Panc1 (cell line): Measurements from ENCODE around the gene TNRC6B. TPM values are rescaled to one million over a fixed set of nuclear protein-coding genes. Genes with fewer than 3 reads are reported as not detected.

ENCODE experiments used
- ATAC-seq: fragments of 200-7000 bp; cut with Tn5 transposase; 2 replicates; pipeline ENCODE4 v1.9.1; 2020; ENCODE audit warnings: mild to moderate bottlenecking, moderate library complexity
- BruUV-seq: library from RNA; stranded (reverse); fragments of 400-500 nt; replicated peaks from 2 replicates; lab custom pipeline; 2021; lab: Mats Ljungman, UMichigan
- CTCF ChIA-PET: fragments of 300-600 bp; sonication (Branson Sonifier 250); formaldehyde crosslinking; loops from one replicate; lab custom pipeline; 2022; ENCODE audit warnings: antibody characterized with exemption; lab: Charles Lee
- POLR2A ChIA-PET: fragments of 300-600 bp; sonication (Branson Sonifier 250); formaldehyde crosslinking; loops from one replicate; lab custom pipeline; 2022; ENCODE audit warnings: antibody characterized with exemption; lab: Charles Lee
- DNase-seq: peaks from one replicate; pipeline ENCODE4 v3.0.0-alpha.2; 2010; ENCODE audit warnings: low read depth, low spot score
- H3K27ac ChIP-seq: 2 replicates; pipeline ENCODE4 v1.5.1; 2011; ENCODE audit warnings: mild to moderate bottlenecking, low read length, inconsistent platforms
- H3K27me3 ChIP-seq: fragments of 200-500 bp; sonication (Bioruptor generic); 2 replicates; pipeline ENCODE4 v1.6.0; 2014; ENCODE audit warnings: low read length, inconsistent platforms; ENCODE audit not compliant: control insufficient read depth, insufficient read depth
- H3K36me3 ChIP-seq: fragments of 200-500 bp; sonication (Bioruptor generic); 2 replicates; pipeline ENCODE4 v1.5.1; 2014; ENCODE audit warnings: inconsistent platforms, mild to moderate bottlenecking, low read length, moderate library complexity; ENCODE audit not compliant: control insufficient read depth, insufficient read depth
- H3K4me1 ChIP-seq: 2 replicates; pipeline ENCODE4 v1.5.1; 2011; ENCODE audit warnings: inconsistent platforms, mild to moderate bottlenecking, low read length, moderate library complexity; ENCODE audit not compliant: control insufficient read depth, insufficient read depth
- H3K4me3 ChIP-seq, 2 experiments: 2 replicates each; pipeline ENCODE4 v1.5.1; 2011 to 2012; ENCODE audit warnings: low read depth in 2 of 2, low read length in 2 of 2, mild to moderate bottlenecking in 2 of 2, inconsistent platforms in 1 of 2, moderate library complexity in 1 of 2
- H3K9me3 ChIP-seq: fragments of 200-500 bp; sonication (Bioruptor generic); 2 replicates; pipeline ENCODE4 v1.5.1; 2014; ENCODE audit warnings: low read depth, mild to moderate bottlenecking, inconsistent platforms, low read length, moderate library complexity; ENCODE audit not compliant: control insufficient read depth, insufficient read depth
- CTCF ChIP-seq: fragments of 450-650 bp; IDR thresholded peaks from 2 replicates; pipeline ENCODE4 v1.5.1; 2017; ENCODE audit warnings: mild to moderate bottlenecking
- POLR2AphosphoS5 ChIP-seq: IDR thresholded peaks from 2 replicates; pipeline ENCODE4 v1.6.1; 2012; ENCODE audit warnings: mild to moderate bottlenecking, low read depth, low read length, moderate library complexity
- REST ChIP-seq, 2 experiments: IDR thresholded peaks; 2 replicates each; pipeline ENCODE4 v1.6.1; 2011 to 2012; ENCODE audit warnings: low read depth in 2 of 2, control low read depth in 1 of 2, low read length in 1 of 2, mild to moderate bottlenecking in 1 of 2, moderate library complexity in 1 of 2; ENCODE audit not compliant: insufficient read depth in 1 of 2
- SIN3A ChIP-seq: IDR thresholded peaks from 2 replicates; pipeline ENCODE4 v1.6.1; 2012; ENCODE audit warnings: low read depth, mild to moderate bottlenecking, low read length, moderate library complexity, borderline replicate concordance; ENCODE audit not compliant: insufficient read depth
- TCF7L2 ChIP-seq: IDR thresholded peaks from 2 replicates; pipeline ENCODE4 v1.6.1; 2011; ENCODE audit warnings: mild to moderate bottlenecking, low read depth, low read length, inconsistent platforms
- in situ Hi-C: cut with HindIII; loops from 2 replicates; pipeline ENCODE4 v1.10.0; 2016; ENCODE audit warnings: low sequenced_read_pairs, low pct_unique_long_range_greater_than_20kb
- intact Hi-C: fragments of 100-400 bp; cut with micrococcal nuclease; formaldehyde crosslinking; loops from one replicate; pipeline ENCODE4 v1.10.0; 2022; ENCODE audit not compliant: unreplicated experiment
- total RNA-seq: library from RNA; stranded (reverse); gene quantifications from one replicate; pipeline ENCODE4 v1.2.1, GENCODE V29; 2021; ENCODE audit not compliant: unreplicated experiment

The TNRC6B gene
- total RNA-seq, 1 experiment from 2014 or later: 30.7 TPM

GRCh38 chr22:40300884-40301672, 123.4 kb downstream of the TNRC6B start:
- ChIA-PET POLR2A (no interaction called here), CTCF (no interaction called here)
- no peak for TF ChIP-seq CTCF
- in situ Hi-C loops: no loop called here
- no TSS peak for BruUV-seq
- Histone ChIP-seq H3K4me3 (no peak overlapping the region), H3K4me1 (no peaks in the 10 kb centered on the region), H3K9me3 (no peaks in the 10 kb centered on the region), H3K27ac (no peak overlapping the region), H3K27me3 (no peaks in the 10 kb centered on the region), H3K36me3 (peaks cover 2% of the 10 kb centered on the region; the same call in 1 of the 2 replicates)
- DNase-seq (no peak), ATAC-seq (no peak)
- intact Hi-C loops: no loop called here

- H3K27me3 ChIP-seq: no peaks in the 10 kb centered on the region
- H3K4me3 ChIP-seq: no peak overlapping the region
- no peak overlapping the region for H3K27ac ChIP-seq
- DNase-seq (no peak), ATAC-seq (no peak)
- POLR2A ChIA-PET: no interaction called here
- H3K9me3 ChIP-seq: no peaks in the 10 kb centered on the region
- TF ChIP-seq CTCF: no peak
- TF ChIP-seq POLR2AphosphoS5: no peak
- no peak for TF ChIP-seq TCF7L2
- TF ChIP-seq REST (IDR thresholded peaks at IDR 0.05; ENCODE audit: insufficient read depth in 1 of 2, low read depth in 2 of 2, low read length in 1 of 2): no peak
- TF ChIP-seq SIN3A: no peak
- H3K36me3 ChIP-seq: 0 out of 2 replicates have a peak, but pooled peaks cover 2% of the 10 kb centered on the region
- BruUV-seq: no TSS peak
- CTCF ChIA-PET: no interaction called here
- in situ Hi-C loops (no loop called here), intact Hi-C loops (no loop called here)
- no peaks in the 10 kb centered on the region for H3K4me1 ChIP-seq
These were observed 124.4 kb downstream of the TNRC6B start for GRCh38 chr22:40302149-40302548.
